Measurements from ENCODE around the gene CEMP1.

The CEMP1 gene

GRCh38 chr16:2483939-2484897, 47.0 kb downstream of the CEMP1 start:
- DNase-seq: no peak

- no peak for DNase-seq
Measured at GRCh38 chr16:2482708-2483534, 48.3 kb downstream of the CEMP1 start.

GRCh38 chr16:2482249-2482648, 49.0 kb downstream of the CEMP1 start:
- DNase-seq: no peak

GRCh38 chr16:2481676-2482075, 49.5 kb downstream of the CEMP1 start:
- no peak for DNase-seq

- no peak for DNase-seq
Measured at GRCh38 chr16:2480948-2481347, 50.3 kb downstream of the CEMP1 start.

Data from CD4-positive, alpha-beta T cell treated with Interleukin-15 for 1 hour (primary cell).